ENCODE measurements around the gene FADS3. TPM values are rescaled to one million over a fixed set of nuclear protein-coding genes. Genes with fewer than 3 reads are reported as not detected.

Gene FADS3
- total RNA-seq, 1 donor: 127 TPM

DNA sequence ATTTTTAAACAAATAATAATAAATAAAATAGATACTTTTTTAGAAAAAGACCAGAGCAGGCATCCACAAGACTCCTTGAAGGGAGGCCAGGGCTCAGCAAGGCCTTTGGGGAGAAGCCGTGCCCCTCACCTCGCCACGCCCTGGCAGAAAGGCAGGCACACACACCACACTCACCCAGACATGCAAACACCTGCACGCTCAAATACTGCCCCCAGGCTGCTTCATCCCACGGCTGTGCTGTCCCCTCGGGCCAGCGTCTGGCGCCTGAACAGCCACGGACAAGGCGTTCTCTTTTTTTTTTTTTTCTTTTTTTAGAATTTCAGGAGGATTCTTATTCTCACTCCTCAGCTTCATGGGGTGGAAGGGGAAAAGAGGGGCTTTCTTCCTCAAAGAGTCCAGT, 1.5 kb downstream of the FADS3 start:
- peak overlapping the region; percentile 71 for H3K27ac ChIP-seq (ENCODE audit: low read depth, low read length)
- TF ChIP-seq, protein P1, sequence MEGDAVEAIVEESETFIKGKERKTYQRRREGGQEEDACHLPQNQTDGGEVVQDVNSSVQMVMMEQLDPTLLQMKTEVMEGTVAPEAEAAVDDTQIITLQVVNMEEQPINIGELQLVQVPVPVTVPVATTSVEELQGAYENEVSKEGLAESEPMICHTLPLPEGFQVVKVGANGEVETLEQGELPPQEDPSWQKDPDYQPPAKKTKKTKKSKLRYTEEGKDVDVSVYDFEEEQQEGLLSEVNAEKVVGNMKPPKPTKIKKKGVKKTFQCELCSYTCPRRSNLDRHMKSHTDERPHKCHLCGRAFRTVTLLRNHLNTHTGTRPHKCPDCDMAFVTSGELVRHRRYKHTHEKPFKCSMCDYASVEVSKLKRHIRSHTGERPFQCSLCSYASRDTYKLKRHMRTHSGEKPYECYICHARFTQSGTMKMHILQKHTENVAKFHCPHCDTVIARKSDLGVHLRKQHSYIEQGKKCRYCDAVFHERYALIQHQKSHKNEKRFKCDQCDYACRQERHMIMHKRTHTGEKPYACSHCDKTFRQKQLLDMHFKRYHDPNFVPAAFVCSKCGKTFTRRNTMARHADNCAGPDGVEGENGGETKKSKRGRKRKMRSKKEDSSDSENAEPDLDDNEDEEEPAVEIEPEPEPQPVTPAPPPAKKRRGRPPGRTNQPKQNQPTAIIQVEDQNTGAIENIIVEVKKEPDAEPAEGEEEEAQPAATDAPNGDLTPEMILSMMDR (IDR thresholded peaks at IDR 0.05; ENCODE audit: extremely low read depth, low read depth, low read length): no peak
- no peaks in the 10 kb centered on the region for H3K9me3 ChIP-seq (ENCODE audit: low read depth, low read length)
- H3K4me3 ChIP-seq (ENCODE audit: insufficient read depth, low read length): peak overlapping the region; percentile 90
- H3K79me2 ChIP-seq (ENCODE audit: insufficient read depth, low read length): peaks cover 53% of the 10 kb centered on the region
- peaks cover 19% of the 10 kb centered on the region for H3K36me3 ChIP-seq (ENCODE audit: insufficient read depth, low read length)
- no peak overlapping the region for H2AFZ ChIP-seq (ENCODE audit: low read length)
- peak overlapping the region; percentile 89 for H3K4me2 ChIP-seq (ENCODE audit: insufficient read depth, low read length)
- peaks cover 27% of the 10 kb centered on the region for H4K20me1 ChIP-seq (ENCODE audit: insufficient read depth, low read length)
- H3K27me3 ChIP-seq (ENCODE audit: insufficient read depth, low read length): no peaks in the 10 kb centered on the region
- no peak for DNase-seq (ENCODE audit: insufficient read length, low spot score, missing footprints)
- H3K4me1 ChIP-seq (ENCODE audit: insufficient read depth, low read length): peaks cover 27% of the 10 kb centered on the region

GRCh38 chr11:61888590-61888989, 2.8 kb downstream of the FADS3 start:
- no peak overlapping the region for H2AFZ ChIP-seq (ENCODE audit: low read length)
- no peak for DNase-seq (ENCODE audit: insufficient read length, low spot score, missing footprints)
- peaks cover 27% of the 10 kb centered on the region for H3K4me1 ChIP-seq (ENCODE audit: insufficient read depth, low read length)
- H3K36me3 ChIP-seq (ENCODE audit: insufficient read depth, low read length): peaks cover 25% of the 10 kb centered on the region
- H4K20me1 ChIP-seq (ENCODE audit: insufficient read depth, low read length): peaks cover 39% of the 10 kb centered on the region
- peak overlapping the region; percentile 37 for H3K4me3 ChIP-seq (ENCODE audit: insufficient read depth, low read length)
- peak overlapping the region; percentile 83 for H3K27ac ChIP-seq (ENCODE audit: low read depth, low read length)
- peaks cover 66% of the 10 kb centered on the region for H3K79me2 ChIP-seq (ENCODE audit: insufficient read depth, low read length)
- H3K4me2 ChIP-seq (ENCODE audit: insufficient read depth, low read length): peak overlapping the region; percentile 58
- TF ChIP-seq, protein P1 (IDR thresholded peaks at IDR 0.05; ENCODE audit: extremely low read depth, low read depth, low read length): no peak
- no peaks in the 10 kb centered on the region for H3K27me3 ChIP-seq (ENCODE audit: insufficient read depth, low read length)
- H3K9me3 ChIP-seq (ENCODE audit: low read depth, low read length): no peaks in the 10 kb centered on the region

GRCh38 chr11:61887839-61888494, 3.4 kb downstream of the FADS3 start:
- no peaks in the 10 kb centered on the region for H3K27me3 ChIP-seq (ENCODE audit: insufficient read depth, low read length)
- peaks cover 39% of the 10 kb centered on the region for H4K20me1 ChIP-seq (ENCODE audit: insufficient read depth, low read length)
- DNase-seq (ENCODE audit: insufficient read length, low spot score, missing footprints): peak; percentile 98
- H3K27ac ChIP-seq (ENCODE audit: low read depth, low read length): peak overlapping the region; percentile 83
- H3K9me3 ChIP-seq (ENCODE audit: low read depth, low read length): no peaks in the 10 kb centered on the region
- H2AFZ ChIP-seq (ENCODE audit: low read length): peak overlapping the region; percentile 51
- H3K4me3 ChIP-seq (ENCODE audit: insufficient read depth, low read length): peak overlapping the region; percentile 37
- TF ChIP-seq, protein P1 (IDR thresholded peaks at IDR 0.05; ENCODE audit: extremely low read depth, low read depth, low read length): no peak
- H3K36me3 ChIP-seq (ENCODE audit: insufficient read depth, low read length): peaks cover 27% of the 10 kb centered on the region
- peak overlapping the region; percentile 58 for H3K4me2 ChIP-seq (ENCODE audit: insufficient read depth, low read length)
- peaks cover 27% of the 10 kb centered on the region for H3K4me1 ChIP-seq (ENCODE audit: insufficient read depth, low read length)
- H3K79me2 ChIP-seq (ENCODE audit: insufficient read depth, low read length): peaks cover 72% of the 10 kb centered on the region

DNA sequence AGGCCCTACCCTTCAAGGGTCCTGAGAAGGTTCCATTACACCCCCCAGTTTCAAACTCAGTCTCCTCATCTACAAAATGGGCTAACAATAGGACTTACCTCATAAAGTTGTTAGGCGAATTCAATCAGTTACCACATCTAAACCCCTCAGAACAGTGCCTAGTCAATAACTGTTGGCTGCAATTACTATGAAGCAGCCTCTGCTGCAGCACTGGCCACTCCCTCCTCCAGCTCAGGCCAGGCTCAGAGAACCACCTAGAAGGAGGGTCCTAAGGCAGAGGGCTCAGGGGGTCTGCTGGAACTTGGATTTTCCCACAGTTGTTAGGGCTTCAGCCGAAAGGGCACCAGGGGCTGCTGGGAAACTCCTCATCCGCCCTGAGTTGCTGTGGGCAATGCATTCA, 4.7 kb downstream of the FADS3 start:
- Histone ChIP-seq H4K20me1 (ENCODE audit: insufficient read depth, low read length) (peaks cover 41% of the 10 kb centered on the region), H3K9me3 (ENCODE audit: low read depth, low read length) (no peaks in the 10 kb centered on the region), H3K4me1 (ENCODE audit: insufficient read depth, low read length) (peaks cover 35% of the 10 kb centered on the region), H3K27ac (ENCODE audit: low read depth, low read length) (no peak overlapping the region), H3K27me3 (ENCODE audit: insufficient read depth, low read length) (no peaks in the 10 kb centered on the region), H3K4me2 (ENCODE audit: insufficient read depth, low read length) (no peak overlapping the region), H3K79me2 (ENCODE audit: insufficient read depth, low read length) (peaks cover 82% of the 10 kb centered on the region), H3K4me3 (ENCODE audit: insufficient read depth, low read length) (no peak overlapping the region), H3K36me3 (ENCODE audit: insufficient read depth, low read length) (peaks cover 29% of the 10 kb centered on the region), H2AFZ (ENCODE audit: low read length) (no peak overlapping the region)
- TF ChIP-seq, protein P1 (IDR thresholded peaks at IDR 0.05; ENCODE audit: extremely low read depth, low read depth, low read length): no peak
- DNase-seq (ENCODE audit: insufficient read length, low spot score, missing footprints): no peak

All from osteoblast (primary cell).